Left ventricle myocardium inferior (tissue), 1 donor: ENCODE measurements around the gene CIRBP. TPM values are rescaled to one million over a fixed set of nuclear protein-coding genes. Genes with fewer than 3 reads are reported as not detected.
A peak's percentile ranks its signal among the peaks of the same experiment; 100 is the strongest.

ENCODE experiments used
- DNase-seq: peaks from one replicate; pipeline ENCODE4 v3.0.0-alpha.2; 2020
- H3K27ac ChIP-seq: fragments of 200-600 bp; replicated peaks from 2 replicates; pipeline ENCODE4 v1.8.0; 2021
- H3K27me3 ChIP-seq: fragments of 200-600 bp; 2 replicates; pipeline ENCODE4 v1.8.0; 2021; ENCODE audit warnings: low read depth
- H3K36me3 ChIP-seq: fragments of 200-600 bp; 2 replicates; pipeline ENCODE4 v1.8.0; 2021
- H3K4me1 ChIP-seq: fragments of 200-600 bp; 2 replicates; pipeline ENCODE4 v1.8.0; 2021
- H3K4me3 ChIP-seq: fragments of 200-600 bp; 2 replicates; pipeline ENCODE4 v1.8.0; 2021; ENCODE audit warnings: mild to moderate bottlenecking, moderate library complexity
- H3K9me3 ChIP-seq: fragments of 200-600 bp; replicated peaks from 2 replicates; pipeline ENCODE4 v1.8.0; 2021
- intact Hi-C: fragments of 100-400 bp; cut with micrococcal nuclease; formaldehyde crosslinking; loops from one replicate; pipeline ENCODE4 v1.11.0; 2022
- total RNA-seq: library from RNA; stranded (reverse); fragmentation: NEBNext Ultra II Directional; extraction: Animal tissue kit (Norgen Biotek cat#: 25700); gene quantifications from one replicate; pipeline ENCODE4 v1.2.1, GENCODE V29; 2021
- TF ChIP-seq, protein P1 (sequence below): fragments of 200-600 bp; IDR thresholded peaks from 2 replicates; pipeline ENCODE4 v1.8.0; 2021; ENCODE audit warnings: antibody characterized with exemption, mild to moderate bottlenecking, borderline replicate concordance
- donor health status: DM: no; HTN: yes; CAD: no; lungs with severe emphysema.

Gene CIRBP
- total RNA-seq, 1 donor from 2014 or later, result 229 TPM

GRCh38 chr19:1222394-1222793 is 46.7 kb upstream of the CIRBP start:
- Histone ChIP-seq H3K9me3 (no peaks in the 10 kb centered on the region), H3K27me3 (no peaks in the 10 kb centered on the region), H3K4me1 (peaks cover 64% of the 10 kb centered on the region), H3K27ac (peak overlapping the region; percentile 94), H3K4me3 (no peak overlapping the region), H3K36me3 (peaks cover 69% of the 10 kb centered on the region)
- intact Hi-C loops, result no loop called here
- TF ChIP-seq, protein P1, sequence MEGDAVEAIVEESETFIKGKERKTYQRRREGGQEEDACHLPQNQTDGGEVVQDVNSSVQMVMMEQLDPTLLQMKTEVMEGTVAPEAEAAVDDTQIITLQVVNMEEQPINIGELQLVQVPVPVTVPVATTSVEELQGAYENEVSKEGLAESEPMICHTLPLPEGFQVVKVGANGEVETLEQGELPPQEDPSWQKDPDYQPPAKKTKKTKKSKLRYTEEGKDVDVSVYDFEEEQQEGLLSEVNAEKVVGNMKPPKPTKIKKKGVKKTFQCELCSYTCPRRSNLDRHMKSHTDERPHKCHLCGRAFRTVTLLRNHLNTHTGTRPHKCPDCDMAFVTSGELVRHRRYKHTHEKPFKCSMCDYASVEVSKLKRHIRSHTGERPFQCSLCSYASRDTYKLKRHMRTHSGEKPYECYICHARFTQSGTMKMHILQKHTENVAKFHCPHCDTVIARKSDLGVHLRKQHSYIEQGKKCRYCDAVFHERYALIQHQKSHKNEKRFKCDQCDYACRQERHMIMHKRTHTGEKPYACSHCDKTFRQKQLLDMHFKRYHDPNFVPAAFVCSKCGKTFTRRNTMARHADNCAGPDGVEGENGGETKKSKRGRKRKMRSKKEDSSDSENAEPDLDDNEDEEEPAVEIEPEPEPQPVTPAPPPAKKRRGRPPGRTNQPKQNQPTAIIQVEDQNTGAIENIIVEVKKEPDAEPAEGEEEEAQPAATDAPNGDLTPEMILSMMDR, result no peak
- DNase-seq, result no peak

GRCh38 chr19:1223018-1223855 is 45.9 kb upstream of the CIRBP start:
- peaks cover 77% of the 10 kb centered on the region for H3K36me3 ChIP-seq
- H3K4me3 ChIP-seq, result no peak overlapping the region
- no peak for DNase-seq
- H3K27ac ChIP-seq, result no peak overlapping the region
- intact Hi-C loops, result no loop called here
- no peaks in the 10 kb centered on the region for H3K27me3 ChIP-seq
- H3K4me1 ChIP-seq, result peaks cover 56% of the 10 kb centered on the region
- no peaks in the 10 kb centered on the region for H3K9me3 ChIP-seq
- TF ChIP-seq, protein P1, result peak; percentile 45

- peaks cover 79% of the 10 kb centered on the region for H3K36me3 ChIP-seq
- no peaks in the 10 kb centered on the region for H3K27me3 ChIP-seq
- intact Hi-C loops, result no loop called here
- no peaks in the 10 kb centered on the region for H3K9me3 ChIP-seq
- no peak overlapping the region for H3K27ac ChIP-seq
- TF ChIP-seq, protein P1, result no peak
- no peak for DNase-seq
- H3K4me1 ChIP-seq, result peaks cover 46% of the 10 kb centered on the region
- no peak overlapping the region for H3K4me3 ChIP-seq
Measured at GRCh38 chr19:1224047-1224825, 44.9 kb upstream of the CIRBP start.

GRCh38 chr19:1224847-1225246 is 44.3 kb upstream of the CIRBP start:
- intact Hi-C loops, result no loop called here
- no peaks in the 10 kb centered on the region for H3K9me3 ChIP-seq
- no peak overlapping the region for H3K27ac ChIP-seq
- DNase-seq, result no peak
- peaks cover 79% of the 10 kb centered on the region for H3K36me3 ChIP-seq
- TF ChIP-seq, protein P1, result no peak
- no peaks in the 10 kb centered on the region for H3K27me3 ChIP-seq
- H3K4me3 ChIP-seq, result no peak overlapping the region
- peaks cover 39% of the 10 kb centered on the region for H3K4me1 ChIP-seq

- intact Hi-C loops, result no loop called here
- no peak overlapping the region for H3K27ac ChIP-seq
- H3K4me3 ChIP-seq, result no peak overlapping the region
- TF ChIP-seq, protein P1, result no peak
- H3K27me3 ChIP-seq, result no peaks in the 10 kb centered on the region
- H3K9me3 ChIP-seq, result no peaks in the 10 kb centered on the region
- H3K36me3 ChIP-seq, result peaks cover 72% of the 10 kb centered on the region
- no peak for DNase-seq
- peaks cover 32% of the 10 kb centered on the region for H3K4me1 ChIP-seq
Measured at GRCh38 chr19:1225440-1226226, 43.5 kb upstream of the CIRBP start.
